ENCODE results near the gene OR10A6. TPM values are rescaled to one million over a fixed set of nuclear protein-coding genes. Genes with fewer than 3 reads are reported as not detected.

Gene OR10A6
- polyA plus RNA-seq, 1 donor (not counting 4 experiments of a cell fraction or from before 2014, with no cell fraction given), result 0.26 TPM

DNA sequence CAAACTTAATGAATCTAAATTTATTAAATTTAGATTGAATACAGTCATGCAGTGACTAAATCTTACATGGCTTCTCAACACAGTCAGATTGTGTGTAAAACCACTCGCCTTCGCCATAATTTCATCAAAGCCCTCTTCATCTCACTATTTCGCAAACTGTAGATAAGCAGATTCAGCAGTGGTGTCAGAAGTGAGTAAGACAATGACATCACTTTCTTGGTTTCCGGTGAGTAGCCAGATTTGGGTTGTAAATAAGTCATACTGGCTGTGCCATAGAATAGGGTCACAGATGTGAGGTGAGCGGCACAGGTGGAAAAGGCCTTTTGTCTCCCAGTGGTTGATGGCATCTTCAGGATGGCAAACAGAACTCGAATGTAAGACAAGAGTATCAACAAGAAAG lies 3.4 kb downstream of the OR10A6 start:
- H3K9me1 ChIP-seq (ENCODE audit: control insufficient read depth, extremely low read depth, insufficient read depth, low read length), result no peaks in the 10 kb centered on the region
- no peak for TF ChIP-seq EZH2 (IDR thresholded peaks at IDR 0.05; ENCODE audit: low read length)
- TF ChIP-seq, protein P1, sequence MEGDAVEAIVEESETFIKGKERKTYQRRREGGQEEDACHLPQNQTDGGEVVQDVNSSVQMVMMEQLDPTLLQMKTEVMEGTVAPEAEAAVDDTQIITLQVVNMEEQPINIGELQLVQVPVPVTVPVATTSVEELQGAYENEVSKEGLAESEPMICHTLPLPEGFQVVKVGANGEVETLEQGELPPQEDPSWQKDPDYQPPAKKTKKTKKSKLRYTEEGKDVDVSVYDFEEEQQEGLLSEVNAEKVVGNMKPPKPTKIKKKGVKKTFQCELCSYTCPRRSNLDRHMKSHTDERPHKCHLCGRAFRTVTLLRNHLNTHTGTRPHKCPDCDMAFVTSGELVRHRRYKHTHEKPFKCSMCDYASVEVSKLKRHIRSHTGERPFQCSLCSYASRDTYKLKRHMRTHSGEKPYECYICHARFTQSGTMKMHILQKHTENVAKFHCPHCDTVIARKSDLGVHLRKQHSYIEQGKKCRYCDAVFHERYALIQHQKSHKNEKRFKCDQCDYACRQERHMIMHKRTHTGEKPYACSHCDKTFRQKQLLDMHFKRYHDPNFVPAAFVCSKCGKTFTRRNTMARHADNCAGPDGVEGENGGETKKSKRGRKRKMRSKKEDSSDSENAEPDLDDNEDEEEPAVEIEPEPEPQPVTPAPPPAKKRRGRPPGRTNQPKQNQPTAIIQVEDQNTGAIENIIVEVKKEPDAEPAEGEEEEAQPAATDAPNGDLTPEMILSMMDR (optimal IDR thresholded peaks at IDR 0.05 in 1 of 3, IDR thresholded peaks at IDR 0.05 in 1 of 3, conservative IDR thresholded peaks at IDR 0.05 in 1 of 3; ENCODE audit: extremely low read depth in 1 of 3, insufficient read depth in 2 of 3, low read length in 3 of 3), result no peak
- H3K9ac ChIP-seq (ENCODE audit: control insufficient read depth, extremely low read depth, insufficient read depth, low read length), result no peak overlapping the region
- H4K20me1 ChIP-seq (ENCODE audit: control insufficient read depth, extremely low read depth, insufficient read depth, low read length), result no peaks in the 10 kb centered on the region
- no peak overlapping the region for H3K4me2 ChIP-seq (ENCODE audit: control insufficient read depth, extremely low read depth, insufficient read depth, low read depth, low read length)
- no peaks in the 10 kb centered on the region for H3K79me2 ChIP-seq (ENCODE audit: control insufficient read depth, insufficient read depth, low read length)
- H3K4me3 ChIP-seq (ENCODE audit: control insufficient read depth in 2 of 3, extremely low read depth in 1 of 3, insufficient read depth in 2 of 3, low read depth in 1 of 3, low read length in 3 of 3), result no peak overlapping the region
- peak; percentile 51 for FAIRE-seq
- H3K36me3 ChIP-seq (ENCODE audit: control insufficient read depth in 2 of 2, extremely low read depth in 1 of 2, insufficient read depth in 2 of 2, low read length in 2 of 2), result peaks cover 0 to 1% of the 10 kb centered on the region in 2 experiments
- no peak for DNase-seq (ENCODE audit: low read depth, low spot score)
- H3K9me3 ChIP-seq (ENCODE audit: control insufficient read depth, low read depth, low read length), result no peaks in the 10 kb centered on the region
- H3K27ac ChIP-seq (ENCODE audit: control insufficient read depth, insufficient read depth, low read length), result no peak overlapping the region
- no peak overlapping the region for H2AFZ ChIP-seq (ENCODE audit: control insufficient read depth, low read length)
- no peaks in the 10 kb centered on the region for H3K27me3 ChIP-seq (ENCODE audit: control insufficient read depth, extremely low read depth, insufficient read depth, low read length)
- no peaks in the 10 kb centered on the region for H3K4me1 ChIP-seq (ENCODE audit: control insufficient read depth, extremely low read depth, insufficient read depth, low read length)
- dilution Hi-C loops (cut with MboI; ENCODE audit: extremely low pct_ligation_motif_present, low sequenced_read_pairs), result no loop called here

- TF ChIP-seq EZH2 (IDR thresholded peaks at IDR 0.05; ENCODE audit: low read length), result no peak
- TF ChIP-seq, protein P1 (optimal IDR thresholded peaks at IDR 0.05 in 1 of 3, IDR thresholded peaks at IDR 0.05 in 1 of 3, conservative IDR thresholded peaks at IDR 0.05 in 1 of 3; ENCODE audit: extremely low read depth in 1 of 3, insufficient read depth in 2 of 3, low read length in 3 of 3), result no peak
- no peak for FAIRE-seq
- dilution Hi-C loops (cut with MboI; ENCODE audit: extremely low pct_ligation_motif_present, low sequenced_read_pairs), result no loop called here
Measured at GRCh38 chr11:7924536-7924935, 6.5 kb downstream of the OR10A6 start.

More at GRCh38 chr11:7924536-7924935, 6.5 kb downstream of the OR10A6 start:
- Histone ChIP-seq H3K4me1 (ENCODE audit: control insufficient read depth, extremely low read depth, insufficient read depth, low read length) (no peaks in the 10 kb centered on the region), H3K4me3 (ENCODE audit: control insufficient read depth in 2 of 3, extremely low read depth in 1 of 3, insufficient read depth in 2 of 3, low read depth in 1 of 3, low read length in 3 of 3) (no peak overlapping the region), H3K79me2 (ENCODE audit: control insufficient read depth, insufficient read depth, low read length) (no peaks in the 10 kb centered on the region), H3K27me3 (ENCODE audit: control insufficient read depth, extremely low read depth, insufficient read depth, low read length) (no peaks in the 10 kb centered on the region), H3K9ac (ENCODE audit: control insufficient read depth, extremely low read depth, insufficient read depth, low read length) (no peak overlapping the region), H3K27ac (ENCODE audit: control insufficient read depth, insufficient read depth, low read length) (no peak overlapping the region), H3K4me2 (ENCODE audit: control insufficient read depth, extremely low read depth, insufficient read depth, low read depth, low read length) (no peak overlapping the region), H4K20me1 (ENCODE audit: control insufficient read depth, extremely low read depth, insufficient read depth, low read length) (no peaks in the 10 kb centered on the region), H2AFZ (ENCODE audit: control insufficient read depth, low read length) (no peak overlapping the region), H3K9me3 (ENCODE audit: control insufficient read depth, low read depth, low read length) (no peaks in the 10 kb centered on the region), H3K9me1 (ENCODE audit: control insufficient read depth, extremely low read depth, insufficient read depth, low read length) (no peaks in the 10 kb centered on the region), H3K36me3 (ENCODE audit: control insufficient read depth in 2 of 2, extremely low read depth in 1 of 2, insufficient read depth in 2 of 2, low read length in 2 of 2) (no peaks in the 10 kb centered on the region)
- DNase-seq (ENCODE audit: low read depth, low spot score), result no peak
